HG02642 (cell line): ENCODE data around the gene TTLL5.
"Not testable (repeated sequence)": the region's sequence is repeated elsewhere in the genome, so short reads cannot be mapped to it uniquely, and the experiment has no call there.

Source experiments
- ATAC-seq: cut with Tn5 transposase; IDR thresholded peaks from one replicate; pipeline ENCODE4 v1.9.1; 2021; ENCODE audit warnings: mild to moderate bottlenecking; ENCODE audit not compliant: unreplicated experiment, poor library complexity

TTLL5 gene

DNA sequence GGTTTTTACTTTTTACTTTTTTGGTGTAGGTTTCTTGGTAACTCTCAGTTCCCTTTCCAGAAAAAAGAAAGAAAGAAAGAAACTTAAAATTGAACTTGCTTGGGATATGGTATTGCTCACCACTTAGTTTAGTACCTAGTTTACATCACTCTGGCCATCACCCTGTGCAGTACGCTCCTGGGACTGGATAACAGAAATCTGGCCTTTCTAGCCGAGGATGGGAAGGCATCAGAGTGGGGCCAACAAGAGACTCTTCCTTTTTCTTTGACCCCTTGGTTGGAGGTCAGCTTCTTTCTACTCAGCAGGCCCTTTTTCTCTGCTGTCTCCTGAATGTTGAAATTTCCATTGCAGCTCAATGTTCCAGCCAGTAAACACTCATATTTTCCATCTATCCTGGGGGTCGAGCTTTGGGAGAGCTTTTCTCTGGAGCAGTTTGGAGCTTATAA, 164.1 kb downstream of the TTLL5 start:
- no peak for ATAC-seq

DNA sequence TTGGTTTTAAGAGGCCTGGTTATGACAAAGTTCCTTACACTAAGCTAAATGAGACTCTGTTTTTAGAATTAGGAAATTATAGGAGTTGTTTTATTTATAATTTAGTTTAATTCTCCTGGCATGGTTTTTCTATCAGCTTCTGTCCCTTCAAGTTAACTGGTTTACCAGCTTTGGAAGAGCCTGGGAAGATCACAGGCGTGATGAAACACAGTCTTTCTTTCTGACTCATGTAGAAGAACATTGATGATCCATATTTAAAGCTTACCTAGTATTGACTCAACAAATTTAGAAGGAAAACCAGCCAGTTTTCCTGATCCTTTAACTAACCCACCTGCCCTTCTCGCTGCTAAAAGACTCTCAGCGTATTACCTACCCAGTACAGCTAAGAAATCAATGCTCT, 165.6 kb downstream of the TTLL5 start:
- ATAC-seq = no peak

DNA sequence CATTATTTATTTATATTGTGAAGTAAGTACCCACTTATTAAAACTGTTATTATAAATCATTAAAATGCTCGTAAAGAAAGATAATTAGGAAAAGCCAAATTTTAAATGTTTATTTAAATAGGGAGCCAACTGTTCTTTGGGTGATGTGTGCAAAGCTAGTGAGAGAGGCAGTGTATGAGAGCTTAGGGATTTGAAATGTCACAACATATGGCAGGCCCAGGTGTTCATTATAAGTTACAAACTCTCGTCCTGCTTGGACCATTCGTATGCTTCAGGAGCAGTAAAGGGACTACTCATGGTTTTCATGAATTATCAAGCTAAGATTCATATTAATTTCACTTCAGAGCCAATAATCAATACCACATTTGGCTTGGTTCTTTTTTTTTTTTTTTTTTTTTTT, 166.3 kb downstream of the TTLL5 start:
- no peak for ATAC-seq

DNA sequence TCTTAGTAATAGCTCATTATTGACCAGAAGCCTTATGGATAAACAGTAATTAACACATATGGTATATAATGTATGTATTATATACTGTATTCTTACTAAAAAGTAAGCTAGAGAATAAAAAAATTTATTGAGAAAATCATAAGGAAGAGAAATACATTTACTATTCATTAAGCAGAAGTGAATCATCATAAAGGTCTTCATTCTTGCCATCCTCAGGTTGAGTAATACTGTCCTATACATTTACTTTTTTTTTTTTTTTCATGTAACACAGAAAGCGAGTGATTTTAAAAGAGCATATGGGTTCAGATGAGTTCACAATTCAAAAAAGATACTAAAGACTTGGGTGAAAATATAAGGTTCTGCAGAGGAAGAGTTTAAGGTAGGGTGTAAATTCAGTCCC, 168.3 kb downstream of the TTLL5 start:
- ATAC-seq = no peak

DNA sequence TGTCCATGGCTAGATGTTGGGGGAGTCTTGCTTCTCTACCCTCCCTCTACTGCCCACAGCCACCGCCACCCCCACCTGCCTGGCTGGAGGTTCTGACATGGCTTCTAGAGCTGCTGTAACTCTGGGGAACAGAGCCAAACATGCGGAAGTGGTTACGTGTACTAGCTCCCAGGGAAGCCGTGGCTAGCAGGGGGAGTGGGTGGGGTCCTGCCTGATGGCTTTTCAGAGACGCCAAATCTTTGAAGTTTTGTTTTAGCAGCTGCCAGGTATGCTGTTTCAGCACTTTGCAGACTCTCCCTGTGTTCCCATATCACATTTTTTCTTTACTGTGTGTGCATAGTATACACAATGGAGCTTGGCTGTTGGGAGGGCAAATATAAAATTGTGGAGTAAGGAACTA, 170.4 kb downstream of the TTLL5 start:
- no peak for ATAC-seq

DNA sequence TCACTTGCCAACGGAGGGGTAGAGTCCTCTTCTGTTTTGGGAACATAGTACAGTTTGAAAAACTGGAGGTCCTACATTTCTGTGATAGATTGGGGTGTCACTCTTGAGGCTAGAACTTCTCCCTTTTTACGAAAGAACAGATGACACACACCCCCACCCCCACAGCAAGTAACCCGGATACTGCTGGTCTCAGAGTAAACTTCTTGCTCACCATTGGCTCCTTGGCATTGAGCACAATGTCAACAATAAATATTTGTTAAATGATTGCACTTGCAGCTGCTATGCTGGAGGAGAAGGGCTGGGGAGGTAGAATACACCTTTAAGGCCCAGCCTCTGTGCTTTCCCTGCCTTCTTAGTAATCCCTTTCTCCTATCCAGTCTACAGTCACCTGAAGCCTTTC, 170.9 kb downstream of the TTLL5 start:
- no peak for ATAC-seq

DNA sequence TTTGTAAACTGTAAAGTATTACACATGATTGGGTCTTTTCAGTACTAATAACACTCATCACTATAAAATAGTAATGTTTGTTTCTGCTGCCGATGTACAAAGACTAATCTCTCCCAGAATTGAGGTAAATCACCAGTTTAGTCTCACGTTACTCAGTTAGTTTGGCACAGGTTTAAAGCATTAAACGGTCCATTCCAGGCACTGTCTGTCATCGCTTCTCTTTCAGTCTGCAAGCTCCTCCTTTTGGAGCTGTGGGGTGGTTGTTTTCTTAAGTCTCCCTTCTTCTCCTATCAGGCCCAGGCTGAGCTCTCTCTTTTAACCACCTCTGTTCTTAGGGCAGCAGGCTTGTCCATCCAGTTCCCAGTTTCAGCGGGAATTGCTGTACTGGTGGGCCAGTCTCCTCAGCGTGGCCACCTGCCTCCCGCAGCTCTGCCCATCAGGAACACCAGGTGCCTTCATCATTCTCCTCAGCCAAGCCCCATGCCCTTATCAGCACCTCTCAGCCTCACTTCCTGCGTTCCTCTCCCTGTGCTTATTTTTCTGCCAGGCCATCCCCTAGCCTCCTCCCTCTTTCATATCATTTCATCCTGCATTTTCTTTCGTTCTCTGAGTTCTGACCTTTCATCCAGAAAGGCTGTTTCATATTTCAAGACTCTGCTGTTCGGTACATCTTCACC, 171.7 kb downstream of the TTLL5 start:
- no peak for ATAC-seq

DNA sequence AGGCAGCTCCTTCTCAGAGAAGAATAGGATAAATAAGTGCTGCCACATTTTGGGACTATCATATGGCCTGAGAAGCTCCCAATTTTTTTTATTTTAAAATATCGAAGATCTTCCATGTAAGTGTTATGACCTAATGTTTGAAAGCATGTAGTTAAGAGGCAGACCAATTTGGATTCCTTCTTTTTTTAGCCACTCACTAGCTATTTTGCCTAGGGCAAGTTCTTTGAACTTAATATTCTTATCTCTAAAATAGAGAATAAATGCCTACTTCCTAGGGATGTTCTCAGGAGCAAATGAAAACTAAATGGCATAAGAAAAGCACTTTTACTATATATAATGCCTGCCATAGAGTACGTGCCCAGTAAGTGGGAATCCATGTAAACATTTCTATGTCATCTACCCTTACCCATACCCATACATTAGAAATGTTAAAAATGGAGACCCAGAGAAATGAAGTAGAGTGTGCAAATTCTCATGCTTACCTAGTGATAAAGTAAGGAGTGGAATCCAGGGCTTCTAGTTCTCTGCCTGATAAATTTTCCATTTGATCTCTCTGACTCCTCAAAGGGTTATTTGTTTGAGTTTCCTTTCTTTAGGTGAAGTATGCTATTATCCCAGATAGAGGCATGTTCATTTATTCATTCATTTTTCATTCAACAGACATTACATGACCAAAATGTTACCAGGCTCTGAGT, 172.4 kb downstream of the TTLL5 start:
- ATAC-seq = no peak

DNA sequence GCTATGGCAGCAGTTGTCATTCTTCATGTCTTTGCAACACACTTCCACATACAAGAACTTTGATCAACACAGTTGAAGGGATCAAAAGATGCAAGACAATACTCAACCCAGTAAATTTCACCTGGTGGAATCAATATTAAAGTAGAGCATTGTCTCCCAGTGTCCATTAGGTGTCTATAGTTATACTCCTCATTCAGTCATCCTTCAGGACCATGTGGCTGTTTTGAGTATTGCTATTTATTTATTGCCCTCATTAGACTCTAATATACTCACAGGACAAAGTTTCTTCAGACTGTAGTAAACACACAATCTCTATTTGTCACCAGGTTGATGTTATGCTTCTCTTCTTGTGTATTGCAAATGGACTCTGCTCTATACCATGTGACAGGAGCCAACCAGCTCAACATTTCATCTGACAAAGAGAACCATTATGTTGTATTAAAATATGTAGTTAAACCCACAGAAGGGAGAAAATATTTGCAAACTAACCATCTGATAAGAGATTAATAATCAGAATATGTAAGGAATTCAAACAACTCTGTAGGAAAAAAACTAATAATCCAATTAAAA, 174.2 kb downstream of the TTLL5 start:
- ATAC-seq = no peak

DNA sequence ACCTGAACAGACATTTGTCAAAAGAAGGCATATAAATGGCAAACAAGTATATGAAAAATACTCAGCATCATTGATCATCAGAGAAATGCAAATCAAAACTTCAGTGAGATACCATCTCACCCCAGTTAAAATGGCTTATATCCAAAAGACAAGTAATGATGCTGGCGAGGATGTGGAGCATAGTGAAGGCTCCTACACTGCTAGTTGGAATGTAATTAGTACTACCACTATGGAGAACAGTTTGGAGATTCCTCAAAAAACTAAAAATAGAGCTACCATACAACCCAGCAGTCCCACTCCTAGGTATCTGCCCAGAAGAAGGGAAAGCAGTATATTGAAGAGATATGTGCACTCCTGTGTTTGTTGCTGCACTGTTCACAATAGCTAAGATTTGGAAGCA, 174.7 kb downstream of the TTLL5 start:
- ATAC-seq = no peak

DNA sequence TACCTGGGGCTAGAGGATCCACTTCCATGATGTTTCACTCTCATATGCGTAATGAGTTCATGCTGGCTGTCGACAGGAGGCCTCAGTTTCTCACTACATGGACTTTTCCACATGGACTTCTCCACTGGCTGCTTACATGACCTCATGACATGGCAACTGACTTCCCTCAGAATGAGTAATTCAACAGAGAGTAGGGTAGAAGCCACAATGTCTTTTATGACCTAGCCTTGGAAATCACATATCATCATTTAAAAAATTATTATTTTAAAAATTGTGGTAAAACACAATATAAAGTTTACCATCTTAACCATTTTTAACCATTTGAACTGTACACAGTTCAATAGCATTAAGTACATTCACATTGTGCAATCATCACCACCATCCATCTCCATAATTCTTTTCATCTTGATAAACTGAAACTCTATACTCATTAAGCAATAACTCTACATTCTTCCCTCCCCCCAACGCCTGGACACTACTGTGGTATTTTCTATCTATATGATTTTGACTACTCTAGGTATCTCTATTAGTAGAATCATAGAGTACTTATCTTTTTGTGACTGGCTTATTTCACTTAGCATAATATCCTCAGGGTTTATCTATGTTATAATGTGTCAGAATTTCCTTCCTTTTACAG, 176.2 kb downstream of the TTLL5 start:
- no peak for ATAC-seq

DNA sequence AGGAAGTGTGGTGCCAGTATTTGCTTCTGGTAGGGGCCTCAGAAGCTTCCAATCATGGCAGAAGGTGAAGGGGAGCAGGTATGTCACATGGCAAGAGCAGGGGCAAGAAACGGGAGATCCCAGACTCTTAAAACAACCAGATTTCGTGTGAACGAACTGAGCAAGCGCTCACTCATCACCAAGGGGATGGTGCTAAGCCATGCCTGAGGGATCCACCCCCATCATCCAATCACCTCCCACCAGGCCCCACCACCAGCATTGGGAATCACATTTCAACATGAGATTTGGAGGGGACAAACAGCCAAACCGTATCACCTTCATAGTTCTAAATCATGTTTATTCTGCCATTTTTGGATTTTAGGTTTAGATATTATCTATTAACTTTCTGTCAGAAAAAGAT, 179.9 kb downstream of the TTLL5 start:
- ATAC-seq = no peak

DNA sequence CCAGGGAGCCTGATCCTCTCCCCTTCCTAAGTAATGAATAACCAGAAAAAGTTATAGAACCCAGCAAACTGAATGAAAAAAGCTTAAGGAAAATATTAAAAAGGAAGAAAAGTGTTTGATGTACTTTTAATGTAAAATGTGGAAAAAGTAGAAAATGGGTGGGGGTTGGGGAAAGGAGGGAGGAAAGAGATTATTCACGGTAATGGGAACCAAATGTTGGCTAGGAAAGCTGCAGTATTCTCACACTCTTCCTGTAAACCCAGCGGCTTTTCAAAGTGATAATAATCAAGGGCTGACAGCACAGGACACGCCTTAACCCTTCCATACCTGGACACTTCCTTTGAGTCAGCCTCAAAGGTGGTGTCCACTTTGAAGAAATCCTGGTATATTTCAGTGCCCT, 181.5 kb downstream of the TTLL5 start:
- no peak for ATAC-seq

DNA sequence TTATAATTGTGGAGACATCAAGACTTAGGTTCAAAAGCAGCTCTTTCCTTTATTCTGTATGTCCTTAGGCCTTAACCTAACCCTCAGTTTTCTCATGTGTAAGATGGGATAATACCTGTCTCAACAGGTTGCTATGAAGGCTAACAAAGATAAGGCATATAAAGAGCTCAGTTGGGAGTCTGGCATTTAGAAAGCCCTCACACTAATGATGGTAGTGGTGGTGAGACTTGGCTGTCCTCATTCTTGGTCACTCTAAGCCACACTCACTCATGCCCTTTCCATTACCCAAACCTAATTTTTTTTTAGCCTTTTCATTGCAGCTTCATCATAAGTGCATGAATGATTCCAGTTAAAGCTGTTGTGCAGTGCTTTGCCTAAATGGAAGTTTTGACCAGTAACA, 183.4 kb downstream of the TTLL5 start:
- no peak for ATAC-seq

DNA sequence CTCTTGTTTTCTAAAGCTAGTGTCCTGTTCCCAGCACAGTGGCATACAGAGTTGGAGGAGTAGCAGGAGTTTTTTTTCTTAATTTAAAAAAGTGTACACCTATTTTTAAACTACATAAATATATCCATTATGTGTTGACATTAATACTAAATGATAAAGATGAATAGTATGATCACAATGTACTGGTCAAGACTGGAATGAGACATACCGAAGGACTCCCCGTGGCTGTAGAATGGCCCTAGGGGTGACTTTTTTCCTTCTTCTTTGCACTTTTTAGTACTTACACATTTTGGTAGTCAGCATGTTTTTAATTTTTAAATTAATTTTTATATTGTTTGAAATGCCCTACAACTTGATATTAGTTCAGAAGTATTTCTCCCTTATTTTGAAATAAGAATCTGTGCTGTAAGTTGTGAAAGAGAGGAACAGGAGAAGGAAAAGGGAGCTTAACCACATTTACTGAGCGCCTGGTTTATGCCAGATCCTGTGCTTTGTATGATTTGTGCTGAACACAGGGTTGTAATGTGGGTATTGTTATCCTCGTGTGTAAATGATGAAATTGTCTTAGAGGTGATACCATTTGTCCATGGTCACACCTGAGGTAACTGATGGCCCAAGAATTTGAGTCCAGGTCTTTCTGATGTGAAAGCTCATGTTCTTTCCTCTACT, 184.2 kb downstream of the TTLL5 start:
- no peak for ATAC-seq

DNA sequence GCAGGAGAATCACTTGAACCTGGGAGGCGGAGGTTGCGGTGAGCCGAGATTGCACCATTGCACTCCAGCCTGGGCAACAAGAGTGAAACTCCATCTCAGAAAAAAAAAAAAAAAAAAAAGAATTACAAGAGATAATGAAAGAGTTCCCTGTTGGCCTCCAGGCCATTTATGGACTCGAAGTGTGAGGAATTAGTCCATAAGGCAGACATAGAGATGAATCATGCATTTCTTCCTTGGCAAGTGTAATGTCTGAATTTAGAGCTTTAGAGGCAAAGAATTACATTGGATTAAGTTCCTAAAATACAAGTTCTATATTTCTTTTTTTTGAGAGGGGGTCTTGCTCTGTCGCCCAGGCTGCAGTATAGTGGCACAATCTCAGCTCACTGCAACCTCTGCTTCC, 185.6 kb downstream of the TTLL5 start:
- not testable (repeated sequence) for ATAC-seq

DNA sequence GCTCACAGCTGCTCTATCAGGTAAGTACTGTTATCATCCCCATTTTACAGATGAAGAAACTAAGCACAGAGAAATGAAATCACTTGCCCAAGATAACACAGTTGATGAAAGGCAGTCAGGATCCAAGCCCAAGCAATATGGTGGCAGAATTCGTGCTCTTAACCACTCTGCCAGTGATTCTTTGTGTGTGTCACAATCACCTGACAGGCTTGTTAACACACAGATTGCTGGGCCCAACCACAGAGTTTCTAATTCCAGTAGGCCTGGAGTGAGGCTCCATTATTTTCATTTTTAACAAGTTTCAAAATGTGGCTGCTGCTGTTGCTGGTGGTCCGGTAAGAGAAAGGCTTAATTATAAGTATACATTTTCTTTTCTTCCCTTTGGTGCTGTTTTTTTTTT, 186.5 kb downstream of the TTLL5 start:
- no peak for ATAC-seq

DNA sequence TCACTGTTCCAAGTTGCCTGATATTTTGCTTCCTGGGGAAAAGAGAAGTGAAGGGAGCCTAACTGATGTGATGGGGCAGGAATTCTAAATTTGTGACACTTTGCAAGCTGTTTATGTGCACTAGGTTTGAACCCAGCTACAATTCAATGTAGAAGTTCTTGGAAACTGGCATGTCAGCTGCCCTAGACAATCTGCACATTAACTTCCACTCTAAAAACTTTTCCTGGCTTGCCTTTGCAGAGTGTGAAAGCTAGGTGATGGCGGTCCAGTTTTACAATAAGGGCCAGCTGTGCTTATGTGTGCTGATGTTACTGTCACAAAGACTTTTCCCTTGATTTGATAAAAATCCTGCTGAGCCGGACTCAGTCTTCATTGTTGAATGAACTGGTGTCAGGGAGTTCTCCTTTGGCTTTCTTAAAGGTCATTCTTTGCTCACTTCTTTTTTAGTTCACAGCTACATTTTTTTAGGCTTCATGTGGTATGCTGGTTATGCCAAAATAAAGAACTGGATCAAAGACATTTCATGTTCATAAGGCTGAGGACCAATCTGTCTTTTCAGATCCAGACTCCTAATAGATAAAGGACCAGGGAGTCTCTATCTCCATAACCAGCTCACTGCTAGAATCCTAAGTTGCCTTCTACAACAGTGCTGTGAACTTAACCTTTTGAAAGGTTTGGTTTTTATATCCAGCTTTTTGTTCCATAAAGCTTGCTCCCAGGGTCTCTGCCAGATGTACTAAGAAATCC, 187.3 kb downstream of the TTLL5 start:
- ATAC-seq = no peak

DNA sequence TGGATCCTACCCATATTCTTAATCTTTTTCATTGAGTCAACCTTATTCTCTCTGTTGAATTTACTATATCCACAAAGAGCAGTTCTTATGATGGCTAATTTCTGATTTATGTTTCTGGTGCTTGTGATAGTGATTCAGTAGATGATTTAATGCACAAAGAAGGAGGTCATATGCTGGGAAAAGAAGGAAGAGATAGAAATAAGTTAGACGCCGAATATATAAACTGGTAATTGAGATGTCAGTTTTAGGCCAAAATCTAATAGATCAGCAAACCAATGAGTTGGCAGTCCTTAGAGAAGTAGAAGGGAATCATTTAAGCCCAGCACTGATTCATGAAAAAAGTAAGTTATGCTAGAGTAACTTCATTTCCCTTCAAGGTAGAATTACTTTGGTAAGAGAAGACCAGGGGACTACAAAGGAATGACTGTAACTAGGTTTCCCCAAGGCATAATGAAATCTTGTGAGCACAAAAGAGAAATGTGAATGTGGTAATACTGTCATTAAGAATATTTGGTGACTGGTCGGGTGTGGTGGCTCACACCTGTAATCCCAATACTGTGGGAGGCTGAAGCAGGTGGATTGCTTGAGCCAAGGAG, 188.4 kb downstream of the TTLL5 start:
- ATAC-seq = no peak

DNA sequence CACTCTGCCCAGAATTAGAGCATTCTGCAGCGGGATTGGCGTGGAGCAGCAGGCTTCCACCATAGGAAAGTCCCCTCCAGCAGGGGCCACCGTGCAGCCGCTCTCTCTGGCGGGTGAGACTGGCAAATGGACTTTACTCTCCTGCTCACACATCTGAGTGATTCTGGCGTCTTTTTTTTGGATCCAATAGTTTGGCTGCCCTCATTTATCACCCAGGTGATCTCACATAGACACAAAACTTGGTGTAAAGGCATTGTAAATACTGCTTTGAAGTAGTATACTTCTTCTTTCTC, 190.5 kb downstream of the TTLL5 start:
- ATAC-seq = no peak
